CD4-positive, alpha-beta T cell treated with Interferon alpha-2 for 1 hour (primary cell): ENCODE measurements around the gene KCNT2.

Experiments
- DNase-seq, 2 donors: peaks; one replicate each; pipeline ENCODE4 v3.0.0-alpha.2; 2020 to 2022

KCNT2 gene

DNA sequence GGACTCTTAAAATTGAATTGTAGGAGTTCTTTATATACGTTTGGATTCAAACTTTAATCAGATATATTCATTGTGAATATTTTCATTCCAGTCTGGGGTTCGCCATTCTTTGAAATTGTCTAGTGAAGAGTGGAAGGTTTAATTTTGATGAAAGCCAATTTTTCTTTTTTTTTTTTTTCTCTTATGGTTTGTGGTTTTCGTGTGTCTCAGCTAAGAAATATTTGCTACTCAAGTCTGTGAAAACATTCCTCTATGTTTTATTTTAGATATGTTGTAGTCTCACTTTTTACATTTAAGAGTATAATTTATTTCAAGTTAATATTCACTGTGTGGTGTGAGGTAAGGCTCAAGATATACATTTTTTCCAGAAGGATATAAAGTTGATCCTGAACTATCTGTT, 220.5 kb downstream of the KCNT2 start:
- DNase-seq: no peak

DNA sequence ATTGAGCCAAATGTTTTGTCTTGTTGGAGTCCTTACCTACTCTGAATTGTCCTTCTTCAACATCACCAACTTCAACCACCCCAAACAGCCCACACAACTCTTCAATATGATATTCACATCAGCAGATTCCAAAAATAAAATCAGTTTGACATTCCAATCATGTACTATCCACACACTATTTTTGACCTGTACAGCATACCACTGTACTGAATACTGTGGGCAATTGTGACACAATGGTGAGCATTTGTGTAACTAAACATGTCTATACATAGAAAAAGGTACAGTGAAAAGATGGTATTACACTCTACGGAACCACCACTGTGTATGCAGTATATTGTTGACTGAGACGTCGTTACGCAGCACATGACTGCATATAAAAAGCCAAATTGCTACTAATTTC, 223.1 kb downstream of the KCNT2 start:
- no peak for DNase-seq

DNA sequence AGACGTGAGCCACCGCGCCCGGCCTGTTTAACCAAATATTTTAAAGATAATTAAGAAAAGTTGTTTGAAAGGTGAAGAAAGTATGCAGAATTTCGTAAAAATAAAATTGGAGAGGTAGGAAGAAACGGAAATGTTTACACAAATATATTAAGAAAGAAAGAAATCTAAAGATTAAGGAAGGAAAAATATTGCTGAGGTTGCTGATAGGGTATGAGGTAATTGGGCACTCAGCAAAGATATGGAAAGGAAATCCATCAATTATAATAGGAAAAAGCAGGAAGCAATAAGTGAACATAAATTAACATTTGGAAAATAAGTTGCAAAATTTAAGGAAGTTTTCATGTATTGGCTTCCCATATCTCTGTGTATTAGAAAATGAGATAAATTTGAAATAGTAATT, 225.9 kb downstream of the KCNT2 start:
- DNase-seq: no peak

DNA sequence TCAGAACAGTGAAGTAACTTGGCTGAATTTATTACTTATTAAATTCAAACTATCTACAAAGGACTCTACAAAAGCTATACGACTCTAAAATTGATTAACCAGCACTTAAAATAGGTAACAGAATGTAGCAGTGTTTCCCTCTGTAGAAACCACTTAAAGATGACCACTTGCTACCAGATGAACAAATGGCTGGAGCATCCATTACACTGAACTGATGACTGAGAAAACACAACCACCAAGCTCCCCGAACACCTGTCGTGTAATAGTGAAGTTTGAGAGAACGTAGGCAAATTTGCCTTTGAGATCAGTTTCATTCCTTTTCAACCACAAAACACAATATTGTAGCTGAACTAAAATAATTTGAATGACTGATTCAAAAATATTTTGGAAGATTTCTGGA, 226.7 kb downstream of the KCNT2 start:
- DNase-seq: no peak

DNA sequence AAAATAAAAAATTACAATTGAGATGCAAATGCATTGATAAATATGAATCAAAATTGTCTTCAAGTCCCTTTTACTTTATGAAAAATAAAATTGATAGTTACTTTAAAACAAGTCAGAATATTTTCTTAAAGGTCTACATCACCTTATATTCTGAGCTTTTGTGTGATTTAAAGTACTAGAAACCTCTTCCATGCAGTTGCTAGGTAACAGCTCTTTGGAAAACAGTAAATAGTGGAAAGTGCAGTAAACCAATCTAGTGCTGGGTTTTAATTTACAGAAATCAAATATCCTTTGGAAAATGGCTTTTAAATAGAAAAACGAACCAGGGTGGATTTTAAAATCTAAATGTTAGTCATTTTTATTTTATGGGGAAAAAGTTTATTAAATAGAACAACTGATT, 227.9 kb downstream of the KCNT2 start:
- no peak for DNase-seq

DNA sequence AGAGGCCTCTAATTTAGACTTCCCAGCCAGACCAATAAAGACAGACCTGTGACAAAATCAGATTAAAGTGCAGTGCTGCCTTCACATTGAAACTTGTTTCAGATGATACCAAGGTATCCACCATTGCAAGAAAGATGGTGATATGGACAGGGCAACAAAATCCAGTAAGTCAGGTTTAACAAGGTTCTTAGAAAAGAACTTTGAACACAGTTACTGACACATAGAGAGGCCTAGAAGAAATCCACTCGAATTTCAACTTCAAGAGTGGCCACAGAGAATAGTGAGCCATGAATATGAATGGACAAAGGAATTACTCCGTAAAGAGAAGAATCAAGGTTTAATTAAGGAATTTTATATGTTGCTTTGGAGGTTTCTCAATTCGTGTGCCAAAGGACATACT, 230.4 kb downstream of the KCNT2 start:
- DNase-seq: no peak

DNA sequence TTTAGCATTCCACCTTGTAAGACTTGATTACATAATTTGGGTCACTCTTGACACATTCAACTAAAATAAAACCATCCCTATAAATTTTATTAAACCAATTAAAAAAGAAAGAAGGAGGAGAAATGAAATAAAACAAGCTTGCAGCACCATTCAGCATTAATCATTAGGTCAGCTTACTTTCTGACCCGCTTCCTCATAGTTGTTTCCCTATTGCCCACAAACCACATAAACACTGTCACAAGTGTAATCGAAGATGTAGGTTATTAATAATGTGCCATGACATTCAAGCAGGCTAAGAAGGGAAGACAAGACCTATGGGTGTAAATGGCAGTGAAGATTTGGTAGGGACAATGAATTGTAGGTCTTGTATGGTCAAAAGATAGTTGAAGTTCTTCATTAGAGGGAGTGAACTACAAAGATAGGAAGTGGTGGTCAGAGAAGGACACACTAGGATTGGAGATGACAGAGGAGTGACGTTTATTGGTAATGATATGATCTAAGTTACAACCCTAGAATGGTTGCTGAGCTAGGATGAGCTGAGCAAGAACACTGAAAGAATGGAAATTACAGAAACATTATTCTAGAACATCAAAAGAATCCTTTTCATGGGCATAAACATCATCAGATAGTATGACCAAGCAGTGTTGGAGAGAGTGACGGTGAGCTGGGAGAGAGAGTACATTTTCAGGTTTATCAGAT, 231.5 kb downstream of the KCNT2 start:
- DNase-seq: no peak

DNA sequence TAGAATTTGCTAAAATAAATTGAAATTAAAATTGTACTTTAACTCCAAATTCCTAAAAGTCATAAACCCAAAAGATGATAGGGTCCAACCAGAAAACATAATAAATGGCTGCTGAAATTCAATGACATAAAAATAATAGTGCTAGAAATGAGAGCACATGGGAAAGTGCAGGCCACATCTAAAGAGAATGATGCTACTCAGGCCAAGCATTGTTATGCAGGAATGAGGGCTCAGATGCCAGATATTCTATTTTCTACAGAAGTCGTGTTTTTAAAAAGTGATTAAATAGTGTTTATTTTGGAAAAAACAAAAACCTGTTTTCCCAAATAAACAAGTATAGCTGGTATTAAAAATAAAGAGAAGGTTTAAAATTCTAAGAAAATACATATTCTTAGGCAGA, 234.4 kb downstream of the KCNT2 start:
- DNase-seq: no peak

DNA sequence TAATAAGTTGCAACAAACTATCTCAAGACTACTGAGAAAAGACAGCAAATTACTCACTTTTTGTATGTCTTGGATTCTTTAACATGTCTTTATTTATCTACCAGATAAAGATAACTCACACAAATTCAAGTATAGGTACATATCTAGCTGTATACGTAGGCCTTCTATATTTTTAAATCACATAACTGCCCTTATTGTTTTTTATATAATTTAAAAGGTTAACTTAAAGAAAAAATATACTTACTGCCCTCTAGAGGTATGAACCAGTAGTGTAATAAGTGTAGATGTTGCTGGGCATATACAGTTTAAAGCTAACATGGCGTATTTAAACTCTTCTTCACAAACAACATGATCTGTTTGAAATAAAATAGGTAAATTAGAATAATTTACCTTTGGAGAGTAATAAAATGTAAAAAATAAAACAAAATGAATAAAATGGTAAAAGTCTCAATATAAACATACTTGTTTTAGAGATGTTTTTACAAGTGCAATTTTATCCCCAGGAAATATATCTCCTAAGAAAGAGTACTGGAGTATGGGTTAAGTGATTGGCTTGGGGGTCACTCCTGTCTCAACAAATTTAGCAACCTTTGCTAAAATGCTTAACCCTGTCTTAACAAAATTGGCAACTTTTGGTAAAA, 235.2 kb downstream of the KCNT2 start:
- peak in 1 of 2 donors; percentile 32 for DNase-seq

DNA sequence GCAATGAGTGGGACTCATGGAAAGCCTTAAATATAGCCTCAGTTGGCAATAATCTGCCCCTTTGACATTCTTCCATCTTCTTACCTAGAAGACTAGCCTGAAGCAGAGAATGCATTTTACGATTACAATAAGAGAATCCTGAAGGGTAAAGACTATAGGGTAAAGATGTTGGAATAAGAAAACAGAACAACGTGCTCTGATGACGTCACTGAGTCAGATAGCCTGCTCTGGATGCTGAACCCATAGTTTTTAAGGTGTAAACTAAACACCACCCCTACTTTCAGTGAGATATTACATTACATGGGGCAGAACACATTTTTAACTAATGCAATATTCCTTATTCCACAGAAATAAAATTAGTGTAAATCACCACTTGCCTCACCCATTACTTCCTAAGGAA, 240.4 kb downstream of the KCNT2 start:
- no peak for DNase-seq

DNA sequence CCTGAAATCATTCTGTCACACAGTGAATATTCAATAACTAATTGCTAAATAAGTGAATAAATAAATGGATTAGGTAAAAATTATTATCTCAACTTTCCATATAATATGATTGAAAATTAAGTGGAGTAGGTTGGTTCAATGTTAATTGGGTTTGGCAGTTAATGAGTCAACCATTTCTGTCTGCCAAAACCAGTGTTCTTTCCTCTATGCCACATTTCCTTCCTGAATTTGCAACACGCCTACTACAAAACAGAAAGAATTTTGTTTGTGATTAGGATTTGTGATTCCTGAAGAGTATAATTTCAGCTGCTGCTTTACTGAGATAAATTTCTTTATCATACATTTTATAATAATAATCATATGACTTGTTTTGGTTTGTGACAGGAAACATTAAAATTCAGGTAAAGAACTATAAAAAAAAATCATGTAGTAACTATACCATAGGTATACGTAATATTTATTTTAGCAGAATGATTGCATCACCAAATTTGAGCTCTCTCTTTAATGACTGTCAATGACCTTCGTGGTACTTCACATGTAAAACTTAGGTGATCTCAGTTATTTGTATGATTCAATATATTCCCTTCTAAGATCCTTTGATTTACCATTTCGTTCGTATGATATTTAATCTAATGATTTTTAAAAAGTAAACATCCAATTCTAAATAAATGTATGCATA, 241.3 kb downstream of the KCNT2 start:
- no peak for DNase-seq

DNA sequence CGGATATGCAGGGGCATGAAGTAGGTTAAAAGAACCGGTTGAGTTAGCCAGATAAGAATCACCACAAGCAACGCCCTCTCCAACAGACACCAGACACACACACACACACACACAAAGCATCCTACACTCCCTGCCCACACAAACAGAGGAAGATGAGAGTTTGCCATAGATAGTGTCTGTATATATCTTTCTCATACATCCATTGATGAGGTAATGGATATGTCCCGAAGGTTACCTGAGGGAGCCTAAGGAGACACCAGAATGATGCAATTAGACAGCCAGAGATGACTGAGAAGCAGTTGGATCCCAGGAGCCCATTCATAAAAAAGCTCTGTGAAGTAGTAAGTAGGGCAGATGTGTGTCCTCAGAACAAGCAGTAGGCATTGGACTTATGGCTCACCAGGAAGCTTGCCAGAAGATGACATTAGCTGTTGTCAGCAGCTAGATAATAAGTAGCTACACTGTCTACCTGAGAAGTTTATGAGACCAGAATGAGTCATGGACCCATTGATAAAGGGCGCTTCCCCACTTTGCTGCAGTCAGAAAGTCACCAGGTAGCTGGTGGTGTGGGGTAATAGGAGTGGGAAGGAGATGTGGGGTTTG, 247.0 kb downstream of the KCNT2 start:
- no peak for DNase-seq

DNA sequence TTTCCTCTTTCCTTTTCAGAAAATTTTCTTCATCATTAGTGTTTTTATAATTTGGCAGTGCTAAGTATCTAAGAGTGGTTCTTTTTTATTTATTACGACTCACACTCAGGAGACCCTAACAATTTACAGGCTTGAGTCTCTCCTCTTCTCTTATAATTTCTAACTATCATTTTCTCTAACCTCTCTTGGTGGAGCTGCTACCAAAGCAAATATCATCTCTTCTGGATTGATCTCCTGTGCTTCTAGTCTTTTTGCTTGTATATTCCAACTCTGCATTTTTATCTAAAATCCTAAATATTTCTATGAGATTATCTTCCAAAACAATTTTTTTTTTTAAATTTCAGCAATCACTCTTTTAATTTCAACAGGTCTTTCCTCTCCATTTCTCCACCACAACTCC, 250.3 kb downstream of the KCNT2 start:
- DNase-seq: no peak

DNA sequence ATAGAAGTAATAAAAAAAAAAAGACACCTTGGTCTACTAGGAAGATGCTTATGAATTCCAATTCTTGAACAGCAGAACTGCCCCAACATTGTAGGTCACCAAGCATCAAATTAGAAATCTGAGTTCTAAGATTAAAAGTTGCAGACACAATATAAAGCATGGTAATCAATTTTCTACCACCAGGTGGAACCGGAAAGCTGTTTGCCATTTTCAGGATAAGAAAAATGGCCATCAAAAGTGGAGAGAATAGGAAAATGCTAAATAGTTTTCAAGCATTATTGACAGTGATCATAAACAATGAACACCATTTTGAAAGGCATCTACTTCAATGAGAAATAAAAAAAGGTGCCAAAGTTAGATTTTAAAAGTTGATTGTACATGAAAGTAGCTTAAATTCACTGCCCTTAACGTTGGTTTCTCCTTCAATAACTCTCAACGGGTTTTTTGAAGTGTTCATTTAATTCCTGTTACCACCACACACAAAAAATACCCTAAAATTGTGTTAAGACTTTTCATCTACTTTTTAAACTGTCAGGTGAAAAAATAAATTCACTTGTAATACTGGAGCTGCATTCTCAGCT, 252.9 kb downstream of the KCNT2 start:
- DNase-seq: no peak

DNA sequence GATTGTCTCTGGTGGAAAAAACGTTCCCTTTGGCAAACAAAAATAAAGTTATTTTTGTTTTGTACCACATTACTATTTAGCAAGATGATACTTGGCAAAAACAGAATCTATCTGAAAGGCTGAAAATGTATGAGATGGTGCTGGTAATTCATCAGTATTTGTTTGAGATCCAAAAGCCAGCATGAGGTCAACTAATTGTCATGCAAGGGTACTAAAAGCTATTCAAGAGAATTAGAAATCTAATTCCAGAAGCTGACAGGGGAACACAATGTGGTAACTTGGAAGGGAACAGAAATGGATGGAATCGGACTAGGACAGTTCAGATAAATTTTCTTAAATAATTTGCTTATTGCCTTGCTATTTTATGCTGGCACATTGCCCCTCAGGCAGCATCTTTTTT, 263.8 kb downstream of the KCNT2 start:
- no peak for DNase-seq

DNA sequence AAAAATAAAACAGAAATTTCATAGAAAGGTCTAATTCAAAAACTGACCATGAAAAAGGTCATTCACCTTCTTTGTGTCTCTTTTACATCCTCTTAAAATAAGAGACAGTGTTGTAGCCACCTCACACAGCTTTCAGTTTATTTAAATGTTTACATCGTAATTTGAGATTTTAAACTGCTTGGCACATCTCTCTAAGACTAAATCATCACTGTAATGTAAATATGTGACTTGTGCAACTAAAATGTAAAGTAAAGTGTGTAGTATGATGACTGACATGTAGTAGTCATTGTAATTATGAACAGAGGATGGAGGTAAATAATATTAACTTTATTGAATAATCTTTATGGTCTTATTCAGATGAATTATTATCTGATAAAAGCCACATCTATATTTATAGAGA, 283.9 kb downstream of the KCNT2 start:
- DNase-seq: no peak

DNA sequence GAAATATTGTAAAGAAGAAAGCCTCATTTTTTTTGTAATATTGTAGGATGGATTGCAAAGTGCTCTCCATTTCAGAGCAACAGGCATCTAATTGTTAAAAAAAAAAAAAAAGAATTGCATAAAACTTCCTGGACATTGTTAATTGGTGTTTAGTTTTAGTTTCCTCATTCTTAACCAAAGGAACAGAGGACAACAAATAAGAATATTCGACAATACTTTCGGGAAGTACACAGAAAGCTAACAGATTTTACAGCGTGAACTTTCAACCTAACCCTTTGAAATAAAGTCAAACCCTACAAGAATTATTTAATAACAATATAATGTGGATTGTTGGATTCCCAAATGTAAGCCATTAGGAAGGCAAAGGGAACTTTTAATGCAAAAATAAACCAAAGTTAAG, 284.4 kb downstream of the KCNT2 start:
- DNase-seq: no peak

DNA sequence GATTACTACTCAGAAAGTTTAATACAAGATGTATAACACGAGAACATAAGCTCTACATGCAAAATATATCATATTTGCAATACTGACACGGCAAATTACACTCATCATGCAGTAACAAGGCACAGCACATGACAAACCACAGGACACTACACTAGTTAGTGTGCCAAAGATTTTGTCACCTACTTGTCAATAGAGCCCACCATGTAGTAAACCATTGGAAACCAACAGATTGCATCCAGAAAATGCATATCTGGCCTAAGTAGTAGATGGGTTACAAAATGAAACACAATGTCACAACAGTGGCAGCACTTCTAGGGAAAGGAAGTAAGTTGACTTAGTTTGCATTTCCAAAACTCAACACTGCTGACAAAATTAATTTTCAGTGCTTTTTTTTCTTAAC, 288.9 kb downstream of the KCNT2 start:
- no peak for DNase-seq

DNA sequence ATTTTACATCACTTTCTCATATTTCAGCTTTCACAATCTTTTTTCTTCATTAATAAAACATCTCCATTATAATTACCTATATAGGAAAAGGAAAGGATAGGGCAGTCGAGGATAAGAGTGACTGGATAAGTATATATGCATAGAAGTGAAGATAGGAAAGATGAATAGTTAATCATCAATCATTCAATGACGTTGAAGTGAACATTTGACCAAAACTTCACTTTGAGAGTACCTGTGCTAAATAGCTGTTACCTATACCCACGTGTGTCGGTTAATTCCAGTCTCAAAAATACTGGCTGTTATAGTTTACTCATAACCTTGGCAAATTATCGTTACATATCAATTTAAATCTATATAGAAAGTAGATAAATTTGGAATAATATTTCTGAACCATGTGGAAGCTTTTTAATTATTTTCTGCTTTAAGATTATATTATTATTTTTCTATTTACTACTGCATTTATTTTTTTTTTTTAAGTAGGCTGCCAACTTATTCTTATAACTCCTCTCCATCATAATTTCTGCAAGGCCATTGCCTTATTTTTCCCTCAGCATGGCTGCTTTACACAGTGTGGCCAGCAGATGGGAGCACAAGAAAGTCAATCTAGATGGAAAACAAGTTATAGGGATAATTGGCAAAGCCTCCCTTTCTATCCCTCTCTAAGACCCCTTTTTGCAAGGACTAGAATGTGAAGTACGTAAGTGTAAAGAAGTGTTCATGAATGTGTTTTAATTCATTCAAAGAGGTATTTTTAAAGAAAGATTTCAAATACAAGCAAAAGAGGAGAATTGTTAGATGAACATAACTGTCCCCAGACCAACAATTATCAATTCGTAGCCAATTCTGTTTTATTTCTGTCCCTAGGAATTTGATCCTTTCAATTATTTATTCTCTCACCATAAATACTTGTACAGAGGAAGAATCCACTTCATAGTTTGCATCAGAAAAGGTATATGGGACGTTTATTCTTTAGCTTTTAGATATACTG, 290.4 kb downstream of the KCNT2 start:
- DNase-seq: no peak

DNA sequence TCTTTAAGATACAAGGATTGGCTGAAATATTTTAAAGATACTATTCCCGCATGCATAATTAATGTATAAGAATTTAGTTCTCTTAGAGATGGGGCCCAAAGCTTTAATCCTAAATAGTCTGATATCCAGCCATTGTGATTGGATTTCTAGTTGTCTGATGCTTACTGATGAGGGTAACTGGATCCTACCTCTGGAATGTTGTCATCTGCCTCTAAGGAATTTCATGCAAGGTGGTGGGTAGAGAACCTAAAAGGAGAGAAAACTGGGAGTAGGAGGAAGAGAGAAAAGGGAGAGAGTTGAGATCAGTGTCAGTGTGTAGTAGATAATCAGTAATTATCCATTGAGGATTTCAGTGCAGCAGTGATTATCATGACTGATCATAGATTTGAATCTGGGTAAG, 295.5 kb downstream of the KCNT2 start:
- no peak for DNase-seq

DNA sequence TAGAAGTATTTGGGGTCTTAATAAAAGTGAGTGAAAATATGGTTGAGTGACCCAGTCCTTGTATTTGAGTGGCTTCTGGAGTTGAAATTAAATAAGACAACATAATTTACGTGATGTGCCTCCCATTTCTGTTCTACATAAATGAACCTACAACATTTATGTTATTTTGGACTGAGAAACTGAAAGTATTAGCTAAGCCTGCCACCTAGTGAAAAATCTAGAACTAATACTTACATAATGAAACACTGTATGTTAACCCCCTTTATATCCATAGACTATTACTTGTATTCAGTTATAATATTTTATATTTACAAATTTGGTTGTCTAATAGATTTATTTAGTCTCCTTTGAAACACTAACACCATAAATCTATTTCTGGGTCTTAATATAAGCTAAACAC, 298.9 kb downstream of the KCNT2 start:
- no peak for DNase-seq

DNA sequence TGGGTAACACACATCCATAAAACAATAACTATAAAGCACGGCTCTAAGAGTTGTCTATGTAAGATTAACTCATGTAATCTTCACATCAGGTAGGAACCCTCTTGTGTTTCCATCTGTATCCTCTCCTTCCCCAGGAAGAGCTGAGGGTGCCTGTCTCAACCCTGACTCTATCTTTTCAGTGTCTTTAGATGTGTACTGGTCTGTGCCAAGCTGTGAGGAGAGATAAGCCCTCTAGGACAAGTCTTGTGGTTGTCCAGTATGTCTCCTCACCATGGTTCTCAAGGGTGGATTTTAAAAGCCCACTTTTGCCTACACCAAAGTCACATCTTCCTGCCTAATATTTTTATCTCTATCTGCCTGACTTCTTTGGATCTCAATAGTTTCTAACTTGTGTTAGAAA, 300.1 kb downstream of the KCNT2 start:
- no peak for DNase-seq
